Ovary (tissue), 3 donors: ENCODE data around the gene UCK1.

Experiments
- EP300 ChIP-seq: sonication (generic); formaldehyde crosslinking; IDR thresholded peaks from one replicate; pipeline ENCODE4 v1.6.1; 2017; ENCODE audit warnings: antibody characterized with exemption
- POLR2A ChIP-seq: fragments of 450-650 bp; IDR thresholded peaks from one replicate; pipeline ENCODE4 v1.6.1; 2017; ENCODE audit warnings: antibody characterized with exemption, mild to moderate bottlenecking, moderate library complexity
- TF ChIP-seq, protein P1 (sequence below), 3 donors: fragments of 450-650 bp in 2 of 3; fragments of 200-600 bp in 1 of 3; IDR thresholded peaks; one replicate each; pipeline versions ENCODE4 v1.5.1 to v1.8.0; 2016 to 2022; ENCODE audit warnings: antibody characterized with exemption in 3 of 3, mild to moderate bottlenecking in 1 of 3
- donor health status: DM: no; HTN: no; CAD: no.

GRCh38 chr9:131537946-131538345 lies 6.9 kb upstream of the UCK1 start:
- no peak for TF ChIP-seq EP300
- no peak for TF ChIP-seq POLR2A
- TF ChIP-seq, protein P1, sequence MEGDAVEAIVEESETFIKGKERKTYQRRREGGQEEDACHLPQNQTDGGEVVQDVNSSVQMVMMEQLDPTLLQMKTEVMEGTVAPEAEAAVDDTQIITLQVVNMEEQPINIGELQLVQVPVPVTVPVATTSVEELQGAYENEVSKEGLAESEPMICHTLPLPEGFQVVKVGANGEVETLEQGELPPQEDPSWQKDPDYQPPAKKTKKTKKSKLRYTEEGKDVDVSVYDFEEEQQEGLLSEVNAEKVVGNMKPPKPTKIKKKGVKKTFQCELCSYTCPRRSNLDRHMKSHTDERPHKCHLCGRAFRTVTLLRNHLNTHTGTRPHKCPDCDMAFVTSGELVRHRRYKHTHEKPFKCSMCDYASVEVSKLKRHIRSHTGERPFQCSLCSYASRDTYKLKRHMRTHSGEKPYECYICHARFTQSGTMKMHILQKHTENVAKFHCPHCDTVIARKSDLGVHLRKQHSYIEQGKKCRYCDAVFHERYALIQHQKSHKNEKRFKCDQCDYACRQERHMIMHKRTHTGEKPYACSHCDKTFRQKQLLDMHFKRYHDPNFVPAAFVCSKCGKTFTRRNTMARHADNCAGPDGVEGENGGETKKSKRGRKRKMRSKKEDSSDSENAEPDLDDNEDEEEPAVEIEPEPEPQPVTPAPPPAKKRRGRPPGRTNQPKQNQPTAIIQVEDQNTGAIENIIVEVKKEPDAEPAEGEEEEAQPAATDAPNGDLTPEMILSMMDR (IDR thresholded peaks at IDR 0.05) = no peak
